OCI-LY7 (cell line): ENCODE results near the gene ADPRHL1. TPM values are rescaled to one million over a fixed set of nuclear protein-coding genes. Genes with fewer than 3 reads are reported as not detected.

ENCODE experiments used
- BruUV-seq: library from RNA; stranded (reverse); fragments of 400-500 nt; replicated peaks from 2 replicates; lab custom pipeline; 2021; lab: Mats Ljungman, UMichigan
- CTCF ChIA-PET: fragments of 300-600 bp; sonication (Branson Sonifier 250); formaldehyde crosslinking; loops from one replicate; lab custom pipeline; 2022; ENCODE audit warnings: antibody characterized with exemption; ENCODE audit not compliant: unreplicated experiment; lab: Charles Lee
- POLR2A ChIA-PET: fragments of 300-600 bp; sonication (Branson Sonifier 250); formaldehyde crosslinking; loops from one replicate; lab custom pipeline; 2022; ENCODE audit warnings: antibody characterized with exemption; lab: Charles Lee
- DNase-seq: peaks from one replicate; pipeline ENCODE4 v3.0.0-alpha.2; 2015; ENCODE audit warnings: low spot score
- H2AFZ ChIP-seq: fragments of 200-600 bp; sonication (generic), shearing (Covaris generic); 2 replicates; pipeline ENCODE4 v1.6.1; 2014; ENCODE audit warnings: mild to moderate bottlenecking, antibody characterized with exemption, low read length, moderate library complexity
- H3K27ac ChIP-seq: fragments of 200-600 bp; sonication (generic); 2 replicates; pipeline ENCODE4 v1.5.1; 2014; ENCODE audit warnings: mixed run types, low read depth, mild to moderate bottlenecking, moderate library complexity, low read length, inconsistent platforms; ENCODE audit not compliant: poor library complexity, severe bottlenecking
- H3K36me3 ChIP-seq: fragments of 200-600 bp; sonication (generic); 2 replicates; pipeline ENCODE4 v1.6.1; 2014; ENCODE audit warnings: mild to moderate bottlenecking, antibody characterized with exemption, low read length, moderate library complexity, mixed read lengths; ENCODE audit not compliant: insufficient read depth
- H3K4me1 ChIP-seq: fragments of 200-600 bp; sonication (generic); 2 replicates; pipeline ENCODE4 v1.5.1; 2014; ENCODE audit warnings: mild to moderate bottlenecking, low read length; ENCODE audit not compliant: insufficient read depth, poor library complexity, severe bottlenecking
- H3K4me2 ChIP-seq: fragments of 200-600 bp; sonication (generic); 2 replicates; pipeline ENCODE4 v1.6.1; 2014; ENCODE audit warnings: mild to moderate bottlenecking, low read length
- H3K4me3 ChIP-seq: fragments of 200-600 bp; sonication (generic); 2 replicates; pipeline ENCODE4 v1.5.1; 2014; ENCODE audit warnings: mild to moderate bottlenecking, low read depth, low read length; ENCODE audit not compliant: poor library complexity, severe bottlenecking
- H3K79me2 ChIP-seq: fragments of 200-600 bp; sonication (generic); 2 replicates; pipeline ENCODE4 v1.6.1; 2016; ENCODE audit warnings: low read depth, mild to moderate bottlenecking, low read length, moderate library complexity, mixed read lengths; ENCODE audit not compliant: insufficient read depth
- H3K9me2 ChIP-seq: fragments of 200-600 bp; sonication (generic); 2 replicates; pipeline ENCODE4 v1.6.1; 2016; ENCODE audit warnings: mild to moderate bottlenecking, low read length, mixed read lengths; ENCODE audit not compliant: insufficient read depth
- H3K9me3 ChIP-seq: fragments of 200-600 bp; sonication (generic); 2 replicates; pipeline ENCODE4 v1.6.1; 2014; ENCODE audit warnings: mild to moderate bottlenecking, mixed run types, low read length, mixed read lengths
- H4K20me1 ChIP-seq: fragments of 200-600 bp; sonication (generic); 2 replicates; pipeline ENCODE4 v1.6.1; 2014; ENCODE audit warnings: mild to moderate bottlenecking, antibody characterized with exemption, low read length, moderate library complexity, mixed read lengths; ENCODE audit not compliant: insufficient read depth
- EZH2phosphoT487 ChIP-seq: fragments of 200-600 bp; sonication (generic); IDR thresholded peaks from 2 replicates; pipeline ENCODE4 v1.6.1; 2018; ENCODE audit warnings: low read depth, borderline replicate concordance, mild to moderate bottlenecking, mixed run types, antibody characterized with exemption, low read length, moderate library complexity, mixed read lengths
- intact Hi-C: fragments of 100-400 bp; cut with micrococcal nuclease; formaldehyde crosslinking; loops from one replicate; pipeline ENCODE4 v1.10.0; 2022; ENCODE audit not compliant: unreplicated experiment
- total RNA-seq, 2 experiments: library from RNA; depleted of rRNA in 1 of 2; stranded (reverse); fragments of >200 nt in 1 of 2; shearing (Covaris generic) in 1 of 2; gene quantifications; 2 replicates each; pipeline ENCODE4 v1.2.3, GENCODE V29; 2014 to 2022
- TF ChIP-seq, protein P1 (sequence below): fragments of 200-600 bp; sonication (generic); conservative IDR thresholded peaks from 2 replicates; pipeline ENCODE4 v1.5.1; 2014; ENCODE audit warnings: mild to moderate bottlenecking, antibody characterized with exemption, low read length, moderate library complexity, mixed read lengths

The ADPRHL1 gene
- total RNA-seq, 2 experiments from 2014 or later, result 2.5 to 6.2 TPM

DNA sequence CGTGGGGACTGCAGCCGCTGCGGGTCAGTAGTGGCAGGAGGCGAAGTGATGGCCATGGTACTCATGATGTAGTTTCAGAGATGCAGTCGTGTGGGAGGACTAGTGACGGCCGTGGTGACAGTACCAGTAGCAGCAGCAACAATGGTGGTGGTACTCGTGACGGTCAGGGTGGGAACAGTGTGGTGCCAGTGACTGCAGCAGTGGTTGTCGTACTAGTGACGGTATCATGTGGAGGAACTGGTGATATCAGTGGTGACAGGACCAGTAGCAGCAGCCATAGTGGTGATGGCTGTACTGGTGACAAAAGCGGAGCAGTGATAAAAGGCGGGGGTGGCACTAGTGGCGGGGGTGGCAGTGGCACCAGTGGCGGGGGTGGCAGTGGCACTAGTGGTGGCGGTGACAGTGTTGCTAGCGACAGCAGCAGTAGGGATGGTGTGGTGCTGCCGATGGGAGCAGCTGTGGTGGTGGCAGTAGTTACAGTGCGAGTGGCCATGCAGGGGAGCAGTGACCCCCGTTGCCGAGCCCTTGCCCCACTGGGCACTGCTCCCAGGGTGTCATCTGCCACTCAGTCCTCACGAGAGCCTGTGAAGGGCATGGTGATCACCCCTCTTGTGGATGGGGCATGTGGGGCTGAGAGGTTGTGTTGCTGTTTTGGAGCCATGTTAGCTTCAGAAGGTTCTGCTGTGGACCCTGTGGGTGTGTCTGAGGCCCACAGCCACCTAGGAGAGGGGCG lies 22.7 kb downstream of the ADPRHL1 start:
- CTCF ChIA-PET, result no interaction called here
- no peak overlapping the region for H2AFZ ChIP-seq
- H3K9me3 ChIP-seq, result no peaks in the 10 kb centered on the region
- peaks cover 27% of the 10 kb centered on the region for H3K4me1 ChIP-seq
- H3K79me2 ChIP-seq, result no peaks in the 10 kb centered on the region
- no peak overlapping the region for H3K4me3 ChIP-seq
- no peaks in the 10 kb centered on the region for H3K36me3 ChIP-seq
- H4K20me1 ChIP-seq, result no peaks in the 10 kb centered on the region
- H3K4me2 ChIP-seq, result no peak overlapping the region
- intact Hi-C loops, result no loop called here
- POLR2A ChIA-PET, result no interaction called here
- no peak overlapping the region for H3K27ac ChIP-seq
- H3K9me2 ChIP-seq, result no peaks in the 10 kb centered on the region
- TF ChIP-seq EZH2phosphoT487, result no peak
- TF ChIP-seq, protein P1, sequence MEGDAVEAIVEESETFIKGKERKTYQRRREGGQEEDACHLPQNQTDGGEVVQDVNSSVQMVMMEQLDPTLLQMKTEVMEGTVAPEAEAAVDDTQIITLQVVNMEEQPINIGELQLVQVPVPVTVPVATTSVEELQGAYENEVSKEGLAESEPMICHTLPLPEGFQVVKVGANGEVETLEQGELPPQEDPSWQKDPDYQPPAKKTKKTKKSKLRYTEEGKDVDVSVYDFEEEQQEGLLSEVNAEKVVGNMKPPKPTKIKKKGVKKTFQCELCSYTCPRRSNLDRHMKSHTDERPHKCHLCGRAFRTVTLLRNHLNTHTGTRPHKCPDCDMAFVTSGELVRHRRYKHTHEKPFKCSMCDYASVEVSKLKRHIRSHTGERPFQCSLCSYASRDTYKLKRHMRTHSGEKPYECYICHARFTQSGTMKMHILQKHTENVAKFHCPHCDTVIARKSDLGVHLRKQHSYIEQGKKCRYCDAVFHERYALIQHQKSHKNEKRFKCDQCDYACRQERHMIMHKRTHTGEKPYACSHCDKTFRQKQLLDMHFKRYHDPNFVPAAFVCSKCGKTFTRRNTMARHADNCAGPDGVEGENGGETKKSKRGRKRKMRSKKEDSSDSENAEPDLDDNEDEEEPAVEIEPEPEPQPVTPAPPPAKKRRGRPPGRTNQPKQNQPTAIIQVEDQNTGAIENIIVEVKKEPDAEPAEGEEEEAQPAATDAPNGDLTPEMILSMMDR, result no peak
- no TSS peak for BruUV-seq
- DNase-seq, result no peak

DNA sequence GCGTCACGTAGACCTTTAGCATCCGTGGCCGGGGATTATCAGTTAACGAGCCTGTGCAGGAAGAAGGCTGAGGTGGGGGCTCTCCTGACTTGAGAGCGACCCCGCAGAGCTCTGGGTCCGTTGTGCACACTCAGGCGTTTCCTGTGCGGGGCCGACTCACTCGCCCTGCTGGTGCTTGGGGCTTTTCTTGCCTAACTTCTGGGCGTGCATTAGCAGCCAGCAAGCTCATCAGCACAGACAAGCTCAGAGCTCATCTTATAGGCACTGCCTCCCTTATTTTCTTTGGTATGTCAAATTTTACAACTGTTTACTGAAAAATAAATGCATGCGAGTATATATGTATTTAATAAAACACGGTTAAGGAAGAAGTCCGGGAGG lies 23.7 kb downstream of the ADPRHL1 start:
- no peak overlapping the region for H2AFZ ChIP-seq
- peaks cover 27% of the 10 kb centered on the region for H3K4me1 ChIP-seq
- H3K4me2 ChIP-seq, result no peak overlapping the region
- no peaks in the 10 kb centered on the region for H3K9me3 ChIP-seq
- H3K27ac ChIP-seq, result no peak overlapping the region
- H3K79me2 ChIP-seq, result no peaks in the 10 kb centered on the region
- no peaks in the 10 kb centered on the region for H3K9me2 ChIP-seq
- H3K36me3 ChIP-seq, result no peaks in the 10 kb centered on the region
- no peak overlapping the region for H3K4me3 ChIP-seq
- POLR2A ChIA-PET, result no interaction called here
- no peak for TF ChIP-seq EZH2phosphoT487
- TF ChIP-seq, protein P1, result no peak
- intact Hi-C loops, result no loop called here
- no peak for DNase-seq
- H4K20me1 ChIP-seq, result no peaks in the 10 kb centered on the region
- CTCF ChIA-PET, result no interaction called here
- no TSS peak for BruUV-seq

DNA sequence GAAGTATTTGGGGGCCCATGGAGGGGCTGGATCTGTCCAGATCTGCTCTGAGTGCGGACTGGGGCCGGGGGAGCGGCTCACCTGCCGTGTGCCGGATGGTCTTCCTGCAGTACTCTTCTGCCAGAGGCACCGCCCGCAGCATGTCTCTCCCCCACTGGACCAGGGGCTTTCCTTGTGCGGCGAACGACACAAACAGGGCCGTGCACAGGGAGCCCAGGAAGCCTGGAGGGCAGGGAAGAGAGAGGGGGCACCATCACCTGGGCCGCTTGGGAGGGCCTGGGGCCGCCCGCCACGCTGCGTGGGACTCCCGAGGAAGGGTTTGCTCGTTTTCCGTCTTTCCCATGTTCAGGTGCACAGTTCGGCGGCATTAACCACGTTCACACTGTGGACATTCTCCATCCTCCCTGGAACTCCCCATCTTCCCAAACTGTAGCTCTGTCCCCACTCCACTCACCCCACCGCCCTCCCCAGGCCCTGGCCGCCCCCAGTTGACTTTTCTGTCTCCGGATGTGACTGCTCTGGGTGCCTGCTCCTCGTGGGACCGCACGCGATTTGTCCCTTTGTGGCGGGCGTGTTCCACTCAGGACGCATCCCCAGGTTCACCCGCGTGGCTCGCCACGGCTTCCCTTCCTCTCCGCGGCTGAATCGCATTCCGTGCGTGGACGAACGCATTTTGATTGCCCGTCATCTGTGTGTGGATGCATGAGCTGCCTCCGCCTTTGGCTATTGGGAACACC lies 24.2 kb downstream of the ADPRHL1 start:
- H3K9me2 ChIP-seq, result no peaks in the 10 kb centered on the region
- peaks cover 27% of the 10 kb centered on the region for H3K4me1 ChIP-seq
- POLR2A ChIA-PET, result no interaction called here
- no peak overlapping the region for H3K27ac ChIP-seq
- CTCF ChIA-PET, result no interaction called here
- no TSS peak for BruUV-seq
- no peaks in the 10 kb centered on the region for H4K20me1 ChIP-seq
- no peak overlapping the region for H3K4me3 ChIP-seq
- no peak overlapping the region for H2AFZ ChIP-seq
- H3K79me2 ChIP-seq, result no peaks in the 10 kb centered on the region
- intact Hi-C loops, result no loop called here
- no peaks in the 10 kb centered on the region for H3K36me3 ChIP-seq
- no peaks in the 10 kb centered on the region for H3K9me3 ChIP-seq
- TF ChIP-seq, protein P1, result no peak
- TF ChIP-seq EZH2phosphoT487, result no peak
- no peak overlapping the region for H3K4me2 ChIP-seq
- no peak for DNase-seq
